PC-3 (cell line): ENCODE data around the gene JAKMIP1.

Experiments used
- EZH2 ChIP-seq: fragments of 300-600 bp; sonication (generic); IDR thresholded peaks from one replicate; pipeline ENCODE4 v1.6.1; 2017; ENCODE audit warnings: antibody characterized with exemption, mild to moderate bottlenecking, low read length; ENCODE audit not compliant: unreplicated experiment
- EZH2phosphoT487 ChIP-seq: fragments of 300-600 bp; sonication (generic); IDR thresholded peaks from 2 replicates; pipeline ENCODE4 v1.6.1; 2018; ENCODE audit warnings: mild to moderate bottlenecking, antibody characterized with exemption, low read length, borderline replicate concordance
- TF ChIP-seq, protein P1 (sequence below): fragments of 300-600 bp; sonication (generic); conservative IDR thresholded peaks from 2 replicates; pipeline ENCODE4 v1.5.1; 2017; ENCODE audit warnings: antibody characterized with exemption, low read depth, mild to moderate bottlenecking, low read length

DNA sequence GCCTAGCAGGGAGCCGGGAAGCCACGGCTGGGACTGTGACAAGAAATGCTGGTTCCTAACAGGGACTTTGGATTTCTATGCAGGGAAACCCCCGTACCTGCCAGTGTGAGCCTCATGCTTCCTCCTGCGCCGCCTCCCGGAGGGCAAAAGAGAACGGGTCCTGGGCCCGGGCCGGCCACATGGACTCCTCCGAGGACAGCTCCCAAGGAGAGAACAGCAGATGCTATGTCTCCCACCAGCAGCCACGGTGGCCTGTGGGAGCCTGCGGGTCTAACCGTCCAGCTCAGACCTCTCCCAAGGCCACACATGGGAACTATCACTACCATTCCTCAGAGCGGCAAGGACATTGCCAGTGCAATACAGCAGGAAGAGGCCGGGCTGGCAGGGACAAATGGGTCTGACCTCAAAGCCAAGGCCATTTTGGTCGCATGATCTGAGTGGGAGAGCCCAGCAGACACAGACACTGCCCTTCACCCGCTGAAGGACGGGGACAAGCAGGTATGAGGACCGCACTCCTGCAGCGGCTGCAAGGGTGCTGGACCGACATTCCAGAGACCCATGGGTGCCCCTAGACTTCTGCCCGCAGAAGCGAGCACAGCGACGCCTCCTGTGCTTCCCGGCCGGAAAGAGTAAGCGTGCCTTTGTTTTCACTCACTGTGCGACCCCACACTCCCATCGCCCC, 177.6 kb downstream of the JAKMIP1 start:
- TF ChIP-seq EZH2 (no peak), EZH2phosphoT487 (no peak)
- TF ChIP-seq, protein P1, sequence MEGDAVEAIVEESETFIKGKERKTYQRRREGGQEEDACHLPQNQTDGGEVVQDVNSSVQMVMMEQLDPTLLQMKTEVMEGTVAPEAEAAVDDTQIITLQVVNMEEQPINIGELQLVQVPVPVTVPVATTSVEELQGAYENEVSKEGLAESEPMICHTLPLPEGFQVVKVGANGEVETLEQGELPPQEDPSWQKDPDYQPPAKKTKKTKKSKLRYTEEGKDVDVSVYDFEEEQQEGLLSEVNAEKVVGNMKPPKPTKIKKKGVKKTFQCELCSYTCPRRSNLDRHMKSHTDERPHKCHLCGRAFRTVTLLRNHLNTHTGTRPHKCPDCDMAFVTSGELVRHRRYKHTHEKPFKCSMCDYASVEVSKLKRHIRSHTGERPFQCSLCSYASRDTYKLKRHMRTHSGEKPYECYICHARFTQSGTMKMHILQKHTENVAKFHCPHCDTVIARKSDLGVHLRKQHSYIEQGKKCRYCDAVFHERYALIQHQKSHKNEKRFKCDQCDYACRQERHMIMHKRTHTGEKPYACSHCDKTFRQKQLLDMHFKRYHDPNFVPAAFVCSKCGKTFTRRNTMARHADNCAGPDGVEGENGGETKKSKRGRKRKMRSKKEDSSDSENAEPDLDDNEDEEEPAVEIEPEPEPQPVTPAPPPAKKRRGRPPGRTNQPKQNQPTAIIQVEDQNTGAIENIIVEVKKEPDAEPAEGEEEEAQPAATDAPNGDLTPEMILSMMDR = no peak
